Activated CD8-positive, alpha-beta memory T cell treated with anti-CD3 and anti-CD28 coated beads, Interleukin-2, amount 50 U/mL, for 48 hours (primary cell): Measurements from ENCODE around the gene NFASC.
A peak's percentile ranks its signal among the peaks of the same experiment; 100 is the strongest.

ENCODE experiments used
- DNase-seq: peaks from one replicate; pipeline ENCODE4 v3.0.0-alpha.2; 2020

Gene NFASC

GRCh38 chr1:205045146-205045545, 174.5 kb downstream of the NFASC start:
- no peak for DNase-seq

GRCh38 chr1:205046870-205047269, 176.2 kb downstream of the NFASC start:
- DNase-seq: no peak

GRCh38 chr1:205047764-205048231, 177.1 kb downstream of the NFASC start:
- DNase-seq: no peak

- DNase-seq: no peak
Measured at GRCh38 chr1:205048382-205048781, 177.7 kb downstream of the NFASC start.

- DNase-seq: no peak
Measured at GRCh38 chr1:205049479-205049878, 178.8 kb downstream of the NFASC start.

GRCh38 chr1:205052690-205053089, 182.0 kb downstream of the NFASC start:
- DNase-seq: no peak

- no peak for DNase-seq
Measured at GRCh38 chr1:205053296-205053695, 182.6 kb downstream of the NFASC start.

- no peak for DNase-seq
Measured at GRCh38 chr1:205054013-205054412, 183.4 kb downstream of the NFASC start.

- DNase-seq: no peak
Measured at GRCh38 chr1:205056188-205056611, 185.5 kb downstream of the NFASC start.

GRCh38 chr1:205056956-205057568, 186.4 kb downstream of the NFASC start:
- DNase-seq: no peak

GRCh38 chr1:205057808-205058575, 187.3 kb downstream of the NFASC start:
- DNase-seq: no peak

- DNase-seq: no peak
Measured at GRCh38 chr1:205058853-205059252, 188.2 kb downstream of the NFASC start.

- DNase-seq: no peak
Measured at GRCh38 chr1:205059660-205060059, 189.0 kb downstream of the NFASC start.

- DNase-seq: no peak
Measured at GRCh38 chr1:205060746-205061145, 190.1 kb downstream of the NFASC start.

- no peak for DNase-seq
Measured at GRCh38 chr1:205061227-205061626, 190.6 kb downstream of the NFASC start.

GRCh38 chr1:205061665-205062069, 191.0 kb downstream of the NFASC start:
- peak; percentile 88 for DNase-seq

- no peak for DNase-seq
Measured at GRCh38 chr1:205062319-205062718, 191.7 kb downstream of the NFASC start.

- no peak for DNase-seq
Measured at GRCh38 chr1:205062895-205063294, 192.2 kb downstream of the NFASC start.

GRCh38 chr1:205064301-205064700, 193.6 kb downstream of the NFASC start:
- no peak for DNase-seq

GRCh38 chr1:205064741-205065316, 194.2 kb downstream of the NFASC start:
- DNase-seq: no peak

GRCh38 chr1:205065666-205066065, 195.0 kb downstream of the NFASC start:
- DNase-seq: no peak

GRCh38 chr1:205066141-205066818, 195.6 kb downstream of the NFASC start:
- no peak for DNase-seq

- DNase-seq: no peak
Measured at GRCh38 chr1:205067031-205067430, 196.4 kb downstream of the NFASC start.

- DNase-seq: no peak
Measured at GRCh38 chr1:205068001-205068400, 197.3 kb downstream of the NFASC start.
